NCI-H460 (cell line): ENCODE results near the gene LBX1. TPM values are rescaled to one million over a fixed set of nuclear protein-coding genes. Genes with fewer than 3 reads are reported as not detected.
A peak's percentile ranks its signal among the peaks of the same experiment; 100 is the strongest.
"Not testable (repeated sequence)": the region's sequence is repeated elsewhere in the genome, so short reads cannot be mapped to it uniquely, and the experiment has no call there.

ENCODE experiments used
- DNase-seq: peaks from one replicate; pipeline ENCODE4 v3.0.0-alpha.2; 2016; ENCODE audit warnings: low read depth; ENCODE audit errors: extremely low read depth
- total RNA-seq: library from RNA; depleted of rRNA; stranded (reverse); fragments of >200 nt; shearing (Covaris generic); gene quantifications from 2 replicates; pipeline ENCODE4 v1.2.3, GENCODE V29; 2014; rRNA removed

Gene LBX1
- total RNA-seq, 1 experiment from 2014 or later: 0.10 TPM

- no peak for DNase-seq
Observed at GRCh38 chr10:101215397-101216206, 13.7 kb downstream of the LBX1 start.

GRCh38 chr10:101214446-101215396 lies 14.5 kb downstream of the LBX1 start:
- peak; percentile 66 for DNase-seq

DNA sequence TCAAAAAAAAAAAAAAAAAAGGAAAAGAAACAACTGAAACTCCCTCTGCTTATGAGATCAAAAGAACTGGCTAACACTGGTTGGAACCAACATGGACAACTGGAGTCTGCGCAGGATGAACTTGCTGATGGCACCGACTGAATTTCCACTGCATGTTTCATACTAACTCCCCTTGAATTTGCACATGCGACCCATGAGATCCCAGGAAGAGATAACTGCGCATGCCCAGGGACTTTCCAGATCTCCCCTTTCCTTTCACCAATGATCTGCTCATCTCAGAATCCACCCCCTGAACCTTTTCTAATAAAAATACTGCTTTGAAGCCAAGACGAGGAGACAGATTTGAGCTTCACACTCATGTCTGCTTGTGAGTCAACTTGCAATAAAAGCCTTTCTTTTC lies 20.7 kb downstream of the LBX1 start:
- DNase-seq: no peak

GRCh38 chr10:101207026-101207425 lies 22.2 kb downstream of the LBX1 start:
- no peak for DNase-seq

- DNase-seq: not testable (repeated sequence)
Observed at GRCh38 chr10:101202667-101203066, 26.6 kb downstream of the LBX1 start.

DNA sequence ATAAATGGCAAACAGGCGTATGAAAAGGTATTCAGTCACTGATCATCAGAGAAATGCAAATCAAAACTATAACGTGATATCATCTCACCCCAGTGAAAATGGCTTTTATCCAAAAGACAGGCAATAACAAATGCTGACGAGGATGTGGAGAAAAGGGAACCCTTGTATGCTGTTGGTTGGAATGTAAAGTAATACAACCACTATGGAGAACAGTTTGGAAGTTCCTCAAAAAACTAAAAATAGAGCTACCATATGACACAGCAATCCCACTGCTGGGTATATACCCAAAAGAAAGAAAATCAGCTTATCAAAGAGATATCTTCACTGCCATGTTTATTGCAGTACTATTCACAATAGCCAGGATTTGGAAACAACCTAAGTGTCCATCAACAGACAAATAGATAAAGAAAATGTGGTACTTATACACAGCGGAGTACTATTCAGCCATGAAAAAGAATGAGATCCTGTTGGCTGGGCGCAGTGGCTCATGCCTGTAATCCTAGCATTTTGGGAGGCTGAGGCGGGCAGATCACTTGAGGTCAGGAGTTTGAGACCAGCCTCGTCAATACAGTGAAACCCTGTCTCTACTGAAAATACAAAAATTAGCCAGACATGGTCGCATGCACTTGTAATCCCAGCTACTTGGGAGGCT lies 30.8 kb downstream of the LBX1 start:
- DNase-seq: not testable (repeated sequence)

DNA sequence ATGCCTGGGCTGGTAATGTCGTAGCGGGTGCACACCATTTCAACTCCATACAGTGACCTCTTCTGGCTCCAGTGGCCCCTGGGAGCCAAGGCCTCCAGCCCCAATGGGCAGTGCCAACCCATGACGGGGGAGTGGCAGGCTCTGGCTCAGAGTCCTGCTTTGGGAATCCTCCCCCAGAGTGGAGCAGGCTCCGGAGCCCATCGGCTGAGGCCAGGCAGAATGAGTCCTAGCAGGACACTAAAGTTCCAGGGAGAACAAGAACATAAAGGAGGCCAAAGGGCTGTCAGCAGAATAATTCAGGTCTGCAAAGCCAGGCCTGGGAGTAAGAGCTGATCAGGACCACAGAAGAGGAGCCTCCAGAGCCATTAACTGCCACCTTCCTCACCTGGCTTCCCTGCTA lies 33.3 kb downstream of the LBX1 start:
- DNase-seq: no peak

- no peak for DNase-seq
Observed at GRCh38 chr10:101189461-101190401, 39.5 kb downstream of the LBX1 start.

- no peak for DNase-seq
Observed at GRCh38 chr10:101188942-101189341, 40.3 kb downstream of the LBX1 start.

- no peak for DNase-seq
Observed at GRCh38 chr10:101183458-101184183, 45.6 kb downstream of the LBX1 start.

DNA sequence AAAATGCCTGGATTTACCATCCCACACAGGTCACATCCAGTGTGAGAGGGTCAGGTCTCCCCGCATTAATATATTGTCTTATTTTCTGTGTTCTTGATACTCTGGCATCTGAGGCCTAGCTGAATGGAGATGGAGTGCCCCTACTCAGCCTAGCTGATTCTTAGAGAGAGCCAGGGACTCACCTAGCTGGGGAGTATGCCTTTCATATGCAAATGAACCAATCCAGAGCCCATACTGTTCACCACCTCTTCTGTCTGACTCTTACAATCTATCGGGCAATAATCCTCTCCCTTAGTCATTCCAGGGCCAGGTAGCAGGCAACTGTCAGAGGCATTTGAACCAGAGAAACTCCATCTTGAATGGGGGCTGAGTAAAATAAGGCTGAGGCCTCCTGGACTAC lies 46.3 kb downstream of the LBX1 start:
- no peak for DNase-seq

Other genes with a start within 250 kb of the LBX1 start
- 72.4 and 78.9 TPM in 2 replicates for gene MRPL43, start 242.0 kb downstream of the LBX1 start, total RNA-seq
- gene TWNK, start 241.9 kb downstream of the LBX1 start, total RNA-seq: 14.3 and 19.9 TPM in 2 replicates
- gene LZTS2, start 229.7 kb downstream of the LBX1 start, total RNA-seq: 49.2 and 51.6 TPM in 2 replicates
- gene PDZD7, start 198.3 kb downstream of the LBX1 start, total RNA-seq: 0.52 and 0.55 TPM in 2 replicates
- gene SFXN3, start 198.2 kb downstream of the LBX1 start, total RNA-seq: 50.5 and 52.6 TPM in 2 replicates
- 31.3 and 36.1 TPM in 2 replicates for gene KAZALD1, start 167.5 kb downstream of the LBX1 start, total RNA-seq
- gene TLX1, start 98.2 kb downstream of the LBX1 start, total RNA-seq: not detected in 2 replicates
- gene BTRC, start 124.7 kb upstream of the LBX1 start, total RNA-seq: 12.2 and 14.9 TPM in 2 replicates